ENCODE measurements around the gene SNRPA.

- TF ChIP-seq RAD21 (IDR thresholded peaks at IDR 0.05; ENCODE audit: low read length) (no peak), MXI1 (IDR thresholded peaks at IDR 0.05; ENCODE audit: low read depth, low read length) (peak; percentile 53; the same call in 1 of the 2 replicates), TEAD4 (IDR thresholded peaks at IDR 0.05; ENCODE audit: borderline replicate concordance, insufficient read depth) (no peak), USF2 (IDR thresholded peaks at IDR 0.05; ENCODE audit: borderline replicate concordance, low read depth, low read length) (peak; percentile 62), POLR2AphosphoS5 (IDR thresholded peaks at IDR 0.05; ENCODE audit: low read depth, low read length) (no peak; the same call in 1 of the 2 replicates), CTCF (IDR thresholded peaks at IDR 0.05) (no peak), JUND (IDR thresholded peaks at IDR 0.05) (no peak), SIN3A (IDR thresholded peaks at IDR 0.05; ENCODE audit: borderline replicate concordance, low read depth, low read length) (peak; percentile 12; the same call in 1 of the 2 replicates), EP300 (IDR thresholded peaks at IDR 0.05; ENCODE audit: borderline replicate concordance in 1 of 2, low read depth in 1 of 2, low read length in 1 of 2) (no peak), MEF2A (IDR thresholded peaks at IDR 0.05; ENCODE audit: borderline replicate concordance, low read depth) (no peak), NFIC (IDR thresholded peaks at IDR 0.05; ENCODE audit: borderline replicate concordance) (no peak), RXRA (IDR thresholded peaks at IDR 0.05; ENCODE audit: borderline replicate concordance, low read depth) (no peak)
Measured at GRCh38 chr19:40798683-40799557, 47.9 kb downstream of the SNRPA start, which contains the start of gene EGLN2.
